ENCODE data around the gene TEX54.
"Not testable (repeated sequence)": the region's sequence is repeated elsewhere in the genome, so short reads cannot be mapped to it uniquely, and the experiment has no call there.

The TEX54 gene

DNA sequence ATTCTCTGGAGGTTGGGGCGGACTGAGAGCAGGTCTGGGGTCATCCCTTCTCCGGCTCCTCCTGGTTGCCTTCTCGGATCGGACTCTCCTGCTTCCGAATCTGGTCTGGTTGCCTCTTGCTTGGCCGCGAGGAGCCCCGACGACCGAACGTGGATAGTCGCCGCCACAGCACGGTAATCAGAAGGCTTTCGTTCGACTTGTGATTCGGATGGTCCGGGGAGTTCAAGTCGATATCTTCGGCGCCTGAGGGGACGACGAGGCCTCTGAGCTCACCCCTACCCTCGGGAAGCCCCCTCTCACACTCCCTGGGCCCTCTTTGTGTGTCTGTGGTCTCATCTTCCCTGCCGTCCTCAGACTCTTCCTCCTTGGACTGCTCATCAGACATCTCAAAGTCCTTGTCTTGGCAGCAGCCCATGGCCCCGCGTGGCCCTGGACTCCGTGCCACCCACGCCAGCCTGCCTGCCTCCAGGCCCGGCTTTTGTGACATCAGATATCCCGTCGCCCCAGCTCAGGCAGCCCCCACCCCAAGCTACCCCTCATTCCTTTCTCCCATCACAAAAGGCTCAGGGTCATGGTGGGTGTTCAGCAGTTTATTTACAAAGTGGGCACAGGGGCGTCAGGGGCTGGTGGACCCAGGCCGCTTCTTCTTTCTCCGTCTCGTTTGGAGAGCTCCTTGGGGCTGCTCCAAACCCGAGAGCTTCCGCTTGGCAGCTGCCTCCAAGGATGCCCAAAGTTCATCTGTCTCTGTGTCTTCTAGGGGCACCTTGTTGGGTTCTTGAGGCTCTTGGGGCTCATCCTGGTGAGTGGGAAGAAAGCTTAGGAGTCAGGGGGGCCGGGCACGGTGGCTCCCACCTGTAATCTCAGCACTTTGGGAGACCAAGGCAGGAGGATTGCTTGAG is at the start of gene TEX54:
Gene TEX54 (minus strand): TSS at position 506 of the 899 bp plus-strand sequence.
- no peak for DNase-seq

DNA sequence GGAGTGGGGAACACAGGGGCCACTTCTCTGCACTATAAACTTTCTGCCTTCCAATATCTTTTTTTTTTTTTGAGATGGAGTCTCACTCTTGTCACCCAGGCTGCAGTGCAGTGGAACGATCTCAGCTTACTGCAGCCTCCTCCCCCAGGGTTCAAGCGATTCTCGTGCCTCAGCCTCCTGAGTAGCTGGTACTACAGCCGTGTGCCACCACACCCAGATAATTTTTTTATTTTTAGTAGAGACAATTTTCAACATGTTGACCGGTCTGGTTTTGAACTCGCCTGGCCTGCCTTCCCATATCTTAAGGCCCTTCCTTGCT is 49.7 kb upstream of the TEX54 start:
- no peak for DNase-seq

DNA sequence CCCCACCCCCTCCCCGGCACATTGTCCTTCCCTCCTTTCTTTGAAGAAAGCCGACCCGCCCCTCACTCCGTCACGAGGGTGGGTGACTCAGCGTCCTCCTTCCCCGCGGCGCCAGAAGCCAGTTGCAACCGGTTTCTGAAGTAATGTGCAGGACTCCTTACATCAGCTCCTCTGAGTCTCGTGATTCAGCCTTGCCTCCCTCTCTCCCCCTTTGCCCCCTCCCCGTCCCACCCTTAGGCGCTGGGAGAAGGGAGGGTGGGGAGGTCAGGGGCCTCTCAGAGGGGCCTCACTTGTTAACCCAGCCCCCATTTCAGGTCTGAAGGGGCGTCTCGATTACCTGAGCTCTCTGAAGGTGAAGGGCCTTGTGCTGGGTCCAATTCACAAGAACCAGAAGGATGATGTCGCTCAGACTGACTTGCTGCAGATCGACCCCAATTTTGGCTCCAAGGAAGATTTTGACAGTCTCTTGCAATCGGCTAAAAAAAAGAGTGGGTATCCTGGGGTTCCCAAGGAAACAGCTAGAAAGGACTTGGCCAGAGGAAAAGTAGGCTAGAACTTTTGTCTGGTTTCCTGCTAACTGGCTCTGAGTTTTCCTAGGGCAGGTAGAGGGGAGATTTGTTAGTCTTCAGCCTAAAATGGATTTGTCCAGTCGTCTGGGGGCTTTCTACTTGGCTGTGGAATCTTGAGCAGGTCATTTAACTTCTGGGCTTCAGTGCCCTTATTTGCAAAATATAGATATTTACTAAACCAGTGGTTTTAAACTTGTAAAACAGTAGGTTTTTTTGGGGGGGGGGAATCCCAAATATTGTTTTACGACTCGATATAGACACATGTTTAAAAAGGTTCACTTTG is 49.2 kb upstream of the TEX54 start:
- DNase-seq = peak; percentile 89 to 90

DNA sequence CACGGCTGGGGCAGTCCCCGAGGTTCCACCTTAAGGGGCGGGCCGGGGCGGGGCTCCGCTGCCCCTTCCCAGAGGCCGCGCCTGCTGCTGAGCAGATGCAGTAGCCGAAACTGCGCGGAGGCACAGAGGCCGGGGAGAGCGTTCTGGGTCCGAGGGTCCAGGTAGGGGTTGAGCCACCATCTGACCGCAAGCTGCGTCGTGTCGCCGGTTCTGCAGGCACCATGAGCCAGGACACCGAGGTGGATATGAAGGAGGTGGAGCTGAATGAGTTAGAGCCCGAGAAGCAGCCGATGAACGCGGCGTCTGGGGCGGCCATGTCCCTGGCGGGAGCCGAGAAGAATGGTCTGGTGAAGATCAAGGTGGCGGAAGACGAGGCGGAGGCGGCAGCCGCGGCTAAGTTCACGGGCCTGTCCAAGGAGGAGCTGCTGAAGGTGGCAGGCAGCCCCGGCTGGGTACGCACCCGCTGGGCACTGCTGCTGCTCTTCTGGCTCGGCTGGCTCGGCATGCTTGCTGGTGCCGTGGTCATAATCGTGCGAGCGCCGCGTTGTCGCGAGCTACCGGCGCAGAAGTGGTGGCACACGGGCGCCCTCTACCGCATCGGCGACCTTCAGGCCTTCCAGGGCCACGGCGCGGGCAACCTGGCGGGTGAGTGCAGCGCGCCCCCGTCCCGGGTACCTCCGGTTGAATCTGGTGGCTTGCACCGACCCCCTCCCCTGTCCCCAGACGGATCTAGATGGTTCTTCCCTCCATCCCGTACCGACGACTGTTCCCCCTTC is 48.4 kb upstream of the TEX54 start, which contains the start of gene SLC3A2:
Gene SLC3A2 (plus strand): TSS at position 94 of the 776 bp plus-strand sequence. CDS start 128 bp downstream, at position 222.
- peak; percentile 77 to 89 for DNase-seq

DNA sequence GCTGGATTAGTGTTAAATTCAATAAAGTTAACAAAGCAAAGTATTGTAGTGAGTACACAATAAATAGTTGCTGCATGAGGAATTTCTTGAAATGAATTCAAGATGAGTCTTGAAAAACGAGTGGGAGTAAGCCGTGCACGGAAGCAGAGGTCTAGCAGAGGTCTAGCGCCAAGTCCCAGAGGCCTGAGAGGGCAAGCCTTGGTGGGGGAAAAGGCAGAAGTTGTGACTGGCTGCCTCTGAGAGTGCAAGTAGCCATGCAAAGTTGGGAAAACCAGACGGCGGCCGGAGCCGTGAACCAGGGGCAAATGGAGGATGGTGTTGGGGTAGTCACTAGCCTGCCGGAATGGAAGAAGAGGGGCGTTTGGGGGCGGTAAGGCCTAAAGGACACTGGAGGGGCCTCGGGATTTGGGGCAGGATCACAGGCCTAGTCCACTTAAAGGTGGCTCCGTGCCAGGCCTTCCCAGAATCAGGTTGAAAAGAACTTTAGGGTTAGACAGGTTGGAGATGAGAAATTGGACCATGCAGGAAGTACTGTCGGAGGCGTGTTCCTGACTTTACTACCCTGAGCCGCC is 47.7 kb upstream of the TEX54 start:
- DNase-seq = no peak

DNA sequence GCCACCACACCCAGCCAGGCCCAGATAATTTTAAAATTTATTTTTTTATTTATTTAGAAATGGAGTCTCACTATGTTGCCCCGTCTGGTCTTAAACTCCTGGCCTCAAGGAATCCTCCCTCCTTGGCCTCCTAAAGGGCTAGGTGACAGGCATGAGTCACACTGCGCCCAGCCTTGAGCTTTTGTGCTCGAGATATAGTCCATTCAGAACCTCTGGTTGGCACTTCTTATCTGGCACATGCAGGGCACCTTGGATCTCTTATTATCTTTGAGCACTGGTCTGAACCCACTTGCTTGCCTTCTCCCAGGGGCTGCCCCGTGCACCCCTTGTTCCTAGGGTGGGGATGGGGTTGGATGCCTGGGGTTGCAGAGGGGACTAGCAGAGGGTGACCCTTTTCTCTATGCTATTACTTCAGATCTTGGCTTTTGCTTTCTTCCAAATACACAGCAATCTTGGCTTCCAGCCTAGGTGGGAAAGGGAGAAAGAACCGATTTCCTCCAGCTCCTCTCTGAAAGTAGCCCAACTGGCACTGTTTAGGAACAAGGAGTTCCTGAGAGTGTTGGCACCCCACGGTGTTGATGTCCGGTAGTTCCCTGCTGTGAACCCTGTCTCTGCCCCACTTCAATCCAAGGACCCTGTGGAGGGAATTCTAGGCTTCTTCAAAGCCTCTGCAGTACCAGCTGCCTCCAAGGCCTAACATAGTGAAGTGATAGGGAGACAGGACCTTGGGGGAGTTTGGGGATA is 46.8 kb upstream of the TEX54 start:
- no peak for DNase-seq

DNA sequence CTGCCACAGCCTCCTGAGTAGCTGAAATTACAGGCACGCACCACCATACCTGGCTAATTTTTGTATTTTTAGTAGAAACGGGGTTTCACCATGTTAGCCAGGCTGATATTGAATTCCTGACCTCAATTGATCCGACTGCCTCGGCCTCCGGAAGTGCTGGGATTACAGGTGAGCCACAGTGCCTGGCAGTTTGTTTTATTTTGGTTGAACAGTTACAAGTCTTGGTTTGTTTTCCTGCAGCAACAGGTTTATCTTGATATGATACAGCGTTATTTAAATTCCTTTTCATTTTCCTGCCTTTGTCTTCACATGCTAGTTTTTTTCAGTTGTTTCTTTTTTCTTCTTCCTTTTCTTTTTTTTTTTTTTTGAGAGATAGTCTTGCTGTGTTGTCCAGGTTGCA is 44.1 kb upstream of the TEX54 start:
- DNase-seq = no peak

DNA sequence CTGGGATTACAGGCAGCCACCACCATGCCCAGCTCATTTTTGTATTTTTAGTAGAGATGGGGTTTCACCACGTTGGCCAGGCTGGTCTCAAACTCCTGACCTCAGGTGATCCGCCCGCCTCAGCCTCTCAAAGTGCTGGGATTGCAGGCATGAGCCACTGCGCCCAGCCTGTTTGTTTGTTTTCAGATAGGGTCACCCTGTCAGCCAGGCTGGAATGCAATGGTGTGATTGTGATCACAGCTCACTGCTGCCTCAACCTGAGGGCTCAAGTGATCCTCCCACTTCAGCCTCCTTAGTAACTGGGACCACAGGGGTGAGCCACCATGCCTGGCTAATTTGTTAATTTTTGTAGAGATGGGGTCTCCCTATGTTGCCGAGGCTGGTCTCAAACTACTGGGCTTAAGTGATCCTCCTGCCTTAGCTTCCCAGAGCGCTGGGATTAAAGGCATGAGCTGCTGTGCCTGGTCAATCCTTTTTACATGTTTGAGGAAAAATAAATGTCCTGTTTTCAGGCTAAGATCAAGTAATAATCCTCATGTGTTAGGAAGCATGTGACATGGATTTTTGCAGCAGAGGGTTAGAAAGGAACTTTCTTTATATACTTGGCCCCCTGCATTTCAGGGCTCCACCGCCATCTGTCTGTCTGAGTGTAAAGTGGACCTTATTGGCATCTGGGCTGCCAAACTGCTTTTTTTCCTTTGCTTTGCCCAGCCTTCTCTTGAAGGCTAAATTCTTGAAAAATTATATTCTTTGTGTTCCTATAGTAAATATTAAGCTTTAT is 43.2 kb upstream of the TEX54 start:
- no peak for DNase-seq

DNA sequence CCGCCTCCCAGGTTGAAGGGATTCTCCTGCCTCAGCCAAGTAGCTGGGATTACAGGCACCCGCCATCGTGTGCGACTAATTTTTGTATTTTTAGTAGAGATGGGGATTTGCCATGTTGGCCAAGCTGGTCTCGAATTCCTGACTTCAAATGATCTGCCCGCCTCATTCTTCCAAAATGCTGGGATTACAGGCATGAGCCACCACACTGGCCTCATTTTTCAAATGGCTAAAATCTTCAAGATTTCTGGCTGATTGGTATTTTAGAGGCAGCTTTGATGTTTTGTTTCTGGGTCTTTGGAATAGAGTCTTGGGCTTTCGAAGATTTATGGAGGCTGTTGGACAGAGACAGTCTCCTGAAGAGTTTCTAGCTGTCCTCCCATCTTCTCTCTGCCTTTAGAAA is 42.2 kb upstream of the TEX54 start:
- DNase-seq = no peak

DNA sequence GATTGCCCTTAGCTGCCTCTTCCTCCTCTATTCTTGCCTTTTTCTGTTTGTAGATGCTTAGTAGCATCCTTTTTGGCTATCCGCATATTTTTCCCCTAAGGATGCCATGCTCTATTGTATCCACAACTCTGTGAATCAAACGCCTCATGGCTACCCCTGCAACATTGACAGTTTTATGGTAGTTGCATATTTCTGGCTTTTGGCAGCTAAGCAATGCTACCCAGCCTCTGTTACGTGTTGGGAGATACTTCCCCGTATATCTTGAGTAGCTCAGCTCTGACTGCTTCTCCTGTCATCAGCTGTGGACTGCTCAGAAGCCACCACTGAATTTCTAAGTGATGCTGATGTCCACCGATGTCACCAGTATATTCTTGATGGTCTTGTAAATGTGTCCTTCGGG is 33.0 kb upstream of the TEX54 start:
- DNase-seq = no peak

DNA sequence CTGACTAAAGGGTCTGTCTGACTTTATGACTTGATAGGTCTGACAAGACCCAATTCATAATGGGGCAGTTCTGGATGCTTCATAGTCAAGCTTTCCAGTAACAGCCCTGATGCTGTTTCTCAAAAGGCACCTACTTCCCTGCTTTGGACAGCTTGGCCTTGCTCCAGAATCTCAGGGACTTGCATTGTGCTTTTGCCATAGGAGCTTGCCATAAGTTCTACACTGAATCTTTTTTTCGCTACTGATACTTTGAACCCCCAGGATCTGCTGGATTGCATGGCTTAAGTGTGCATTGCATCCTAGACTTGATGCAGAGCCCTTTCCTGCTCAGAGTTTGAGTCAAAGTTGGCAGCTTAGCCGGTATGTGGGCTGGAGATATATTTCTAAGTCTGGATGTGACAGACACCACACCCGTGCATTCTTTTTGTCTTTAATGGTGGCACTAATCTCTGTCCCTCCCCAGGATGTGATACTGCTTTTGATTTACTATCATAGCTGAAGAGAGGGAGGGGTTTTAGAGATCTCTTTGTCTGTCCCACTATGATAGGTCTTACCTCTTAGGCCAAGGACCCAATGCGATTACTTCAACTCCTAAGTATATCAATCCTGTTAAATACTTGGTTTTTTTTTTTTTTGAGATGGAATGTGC is 31.2 kb upstream of the TEX54 start:
- DNase-seq = no peak

DNA sequence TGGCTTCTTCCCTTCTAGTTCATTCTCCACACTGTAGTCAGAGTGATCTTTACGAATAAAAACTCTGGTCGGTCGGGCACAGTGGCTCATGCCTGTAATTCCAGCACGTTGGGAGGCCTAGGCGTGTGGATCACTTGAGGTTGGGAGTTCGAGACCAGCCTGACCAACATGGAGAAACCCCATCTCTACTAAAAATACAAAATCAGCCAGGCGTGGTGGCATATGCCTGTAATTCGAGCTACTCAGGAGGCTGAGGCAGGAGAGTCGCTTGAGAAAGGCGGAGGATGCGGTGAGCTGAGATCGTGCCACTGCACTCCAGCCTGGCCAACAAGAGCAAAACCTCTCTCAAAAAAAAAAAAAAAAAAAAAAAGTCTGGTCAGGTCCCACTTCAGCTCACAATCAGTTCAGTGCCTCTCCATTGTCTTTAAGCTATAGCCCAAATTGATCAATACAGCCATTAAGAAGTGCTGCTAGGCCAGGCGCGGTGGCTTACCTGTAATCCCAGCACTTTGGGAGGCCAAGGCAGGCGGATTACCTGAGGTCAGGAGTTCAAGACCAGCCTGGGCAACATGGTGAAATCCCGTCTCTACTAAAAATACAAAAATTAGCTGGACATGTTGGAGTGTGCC is 29.0 kb upstream of the TEX54 start:
- not testable (repeated sequence) for DNase-seq

DNA sequence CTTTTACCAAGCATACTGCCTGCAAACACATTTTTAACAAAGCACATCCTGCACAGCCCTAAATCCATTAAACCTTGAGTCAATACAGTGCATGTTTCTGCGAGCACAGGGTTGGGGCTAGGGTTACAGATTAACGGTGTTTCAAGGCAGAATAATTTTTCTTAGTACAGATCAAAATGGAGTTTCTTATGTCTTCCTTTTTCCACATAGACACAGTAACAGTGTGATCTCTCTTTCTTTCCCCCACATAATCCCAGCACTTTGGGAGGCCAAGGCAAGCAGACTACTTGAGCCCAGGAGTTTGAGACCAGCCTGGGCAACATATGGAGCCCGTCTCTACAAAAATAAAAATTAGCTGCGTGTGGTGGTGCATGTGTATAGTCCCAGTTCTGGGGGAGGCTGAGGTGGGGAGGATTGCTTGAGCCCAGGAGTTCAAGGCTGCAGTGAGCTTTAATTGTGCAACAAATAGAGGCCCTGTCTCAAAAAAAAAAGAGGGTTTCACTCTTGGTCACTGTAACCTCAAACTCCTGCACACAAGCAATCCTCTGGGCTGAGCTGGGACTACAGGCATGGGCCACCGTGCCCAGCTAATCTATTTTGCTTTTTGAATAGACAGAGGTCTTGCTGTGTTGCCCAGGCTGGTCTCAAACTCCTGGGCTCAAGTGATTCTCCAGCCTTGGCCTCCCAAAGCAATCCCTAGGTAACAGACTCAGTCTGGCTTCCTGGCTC is 28.4 kb upstream of the TEX54 start:
- DNase-seq = no peak

DNA sequence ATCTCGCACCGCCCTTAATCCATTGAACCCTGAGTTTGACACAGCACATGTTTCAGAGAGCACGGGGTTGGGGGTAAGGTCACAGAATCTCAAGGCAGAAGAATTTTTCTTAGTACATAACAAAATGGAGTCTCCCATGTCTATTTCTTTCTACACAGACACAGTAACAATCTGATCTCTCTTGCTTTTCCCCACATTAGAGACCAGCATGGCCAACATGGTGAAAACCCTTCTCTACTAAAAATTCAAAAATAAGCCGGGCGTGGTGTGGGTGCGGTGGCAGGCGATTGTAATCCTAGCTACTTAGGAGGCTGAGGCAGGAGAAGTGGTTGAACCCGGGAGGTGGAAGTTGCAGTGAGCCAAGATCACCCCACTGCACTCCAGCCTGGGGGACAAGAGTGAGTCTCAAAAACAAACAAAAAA is 26.7 kb upstream of the TEX54 start:
- not testable (repeated sequence) for DNase-seq

DNA sequence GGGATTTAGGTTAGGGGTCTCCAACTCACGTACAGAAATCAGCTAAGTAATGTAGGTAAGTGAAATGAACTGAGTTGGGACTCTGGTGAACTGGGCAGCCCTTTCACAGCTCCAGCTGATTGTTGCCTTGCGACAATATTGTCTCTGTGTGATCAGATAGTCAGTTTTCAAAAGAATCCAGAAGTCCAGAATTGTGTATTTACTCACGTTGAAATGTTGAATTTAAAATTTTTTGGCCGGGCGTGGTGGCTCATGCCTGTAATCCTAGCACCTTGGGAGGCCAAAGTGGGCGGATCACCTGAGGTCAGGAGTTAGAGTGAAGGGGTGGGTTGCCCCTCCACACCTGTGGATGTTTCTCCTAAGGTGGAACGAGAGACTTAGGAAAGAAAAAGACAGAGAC is 25.6 kb upstream of the TEX54 start:
- DNase-seq = no peak

DNA sequence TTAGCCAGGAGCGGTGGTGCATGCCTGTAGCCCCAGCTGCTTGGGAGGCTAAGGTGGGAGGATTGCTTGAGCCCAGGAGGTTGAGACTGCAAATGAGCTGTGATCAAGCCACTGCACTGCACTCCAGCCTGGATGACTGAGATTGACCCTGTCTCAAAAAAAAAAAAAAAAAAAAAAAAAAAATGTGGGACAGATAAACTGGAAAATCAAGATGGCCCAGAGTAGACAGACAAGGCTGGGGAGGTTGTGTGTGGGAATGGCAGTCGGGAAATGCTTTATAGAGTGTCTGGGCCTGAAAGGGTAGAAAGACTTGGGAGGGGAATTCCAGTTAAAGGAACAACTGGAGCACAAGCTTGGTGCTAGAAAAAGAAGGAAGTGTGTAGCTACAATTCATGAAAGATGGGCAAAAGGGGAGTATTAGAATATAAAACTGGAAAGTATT is 24.9 kb upstream of the TEX54 start:
- no peak for DNase-seq

DNA sequence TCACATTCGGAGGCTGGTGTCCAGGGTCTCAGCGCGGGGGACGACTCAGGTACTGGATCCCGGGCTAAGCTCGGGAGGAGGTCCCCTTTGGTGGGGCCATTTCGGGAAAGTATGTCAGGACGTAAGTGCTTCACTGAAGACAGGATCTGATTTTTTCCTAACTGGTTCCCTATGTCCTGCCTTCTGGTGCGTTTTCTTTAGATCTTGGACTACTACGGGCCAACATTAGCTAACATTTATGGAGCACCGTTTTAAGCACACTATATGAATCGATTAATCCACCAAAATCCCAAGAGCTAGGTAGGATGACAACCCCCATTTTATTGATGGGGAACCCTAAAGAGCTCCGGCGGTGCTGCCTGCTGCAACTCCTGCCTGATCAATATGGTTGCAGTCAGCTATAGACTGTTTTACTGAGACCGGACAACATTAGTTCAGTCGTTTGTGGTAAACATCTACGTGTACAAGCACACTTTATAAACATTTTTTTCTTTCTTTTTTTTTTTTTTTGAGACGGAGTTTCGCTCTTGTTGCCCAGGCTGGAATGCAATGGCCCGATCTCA is 23.8 kb upstream of the TEX54 start:
- DNase-seq = no peak

DNA sequence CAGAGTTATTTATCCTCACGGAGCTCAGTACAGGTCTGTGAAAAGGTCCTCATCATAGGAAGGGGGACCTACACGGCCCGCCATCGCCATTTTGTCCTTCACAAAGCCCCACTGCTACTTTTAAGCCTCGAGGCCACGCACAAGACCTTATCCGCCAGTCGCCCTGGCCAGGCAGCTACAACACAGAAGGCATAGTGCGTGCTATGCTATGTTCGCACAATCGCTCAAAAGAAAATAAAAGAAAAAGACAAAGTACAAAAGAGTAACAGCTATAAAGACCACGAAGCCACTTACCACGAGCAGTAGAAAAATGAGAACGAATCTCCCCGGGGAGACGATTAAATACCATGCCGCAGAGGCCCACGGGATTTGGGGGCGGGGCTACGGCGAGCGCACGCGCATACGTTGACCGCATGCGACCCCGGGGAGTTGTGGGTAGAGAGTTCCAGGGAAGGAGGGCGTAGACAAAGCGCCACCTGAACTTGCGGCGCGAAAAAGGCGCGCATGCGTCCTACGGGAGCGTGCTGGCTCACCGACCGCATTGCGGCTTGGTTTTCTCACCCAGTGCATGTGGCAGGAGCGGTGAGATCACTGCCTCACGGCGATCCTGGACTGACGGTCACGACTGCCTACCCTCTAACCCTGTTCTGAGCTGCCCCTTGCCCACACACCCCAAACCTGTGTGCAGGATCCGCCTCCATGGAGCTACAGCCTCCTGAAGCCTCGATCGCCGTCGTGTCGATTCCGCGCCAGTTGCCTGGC is 23.1 kb upstream of the TEX54 start:
- peak; percentile 97 to 99 for DNase-seq

Measured in NCI-H446 (cell line).